GM13976 (cell line): ENCODE measurements around the gene SPAAR.

Experiments used
- DNase-seq: peaks from one replicate; pipeline ENCODE4 v3.0.0; 2012; ENCODE audit warnings: low spot score
- CTCF ChIP-seq: IDR thresholded peaks from 2 replicates; pipeline ENCODE4 v1.5.1; 2012; ENCODE audit warnings: borderline replicate concordance, mild to moderate bottlenecking; ENCODE audit not compliant: insufficient read depth; ENCODE audit errors: extremely low read depth, missing control alignments, control extremely low read depth
- in situ Hi-C: fragments of 300-500 bp; cut with MboI; formaldehyde crosslinking; loops from one replicate; pipeline ENCODE4 v1.12.0; 2022; ENCODE audit warnings: low sequenced_read_pairs, mixed read lengths, inconsistent platforms; ENCODE audit not compliant: unreplicated experiment

SPAAR gene

GRCh38 chr9:35956651-35957050 lies 47.4 kb downstream of the SPAAR start:
- in situ Hi-C loops, result loop anchor here (10.0 kb wide), 1 partner anchor 68 kb away; no protein-coding TSS in a partner anchor
- DNase-seq, result no peak
- TF ChIP-seq CTCF, result no peak

GRCh38 chr9:35958104-35958837 lies 49.0 kb downstream of the SPAAR start, which contains the start of gene OR2S2:
OR2S2 (minus strand) TSS chr9:35958154; CDS start chr9:35958098, 56 bp downstream.
- no peak for TF ChIP-seq CTCF

GRCh38 chr9:35960039-35960655 lies 50.9 kb downstream of the SPAAR start:
- in situ Hi-C loops, result no loop called here
- no peak for TF ChIP-seq CTCF
- no peak for DNase-seq

More at GRCh38 chr9:35958104-35958837, 49.0 kb downstream of the SPAAR start, which contains the start of gene OR2S2:
- in situ Hi-C loops, result loop anchor here (10.0 kb wide), 1 partner anchor 67 kb away; no protein-coding TSS in a partner anchor
- no peak for DNase-seq
